Aorta (tissue), 5 donors: ENCODE results near the gene LAMTOR1. TPM values are rescaled to one million over a fixed set of nuclear protein-coding genes. Genes with fewer than 3 reads are reported as not detected.
"Not testable (repeated sequence)": the region's sequence is repeated elsewhere in the genome, so short reads cannot be mapped to it uniquely, and the experiment has no call there.

Experiments
- ATAC-seq: fragments of 200-7000 bp; cut with Tn5 transposase; one replicate; pipeline ENCODE4 v1.9.1; 2022; ENCODE audit warnings: moderate library complexity; ENCODE audit not compliant: low FRiP score
- DNase-seq, 2 donors: peaks; one replicate each; pipeline ENCODE4 v3.0.0-alpha.2; 2020
- H3K27ac ChIP-seq, 2 donors: one replicate each; pipeline ENCODE4 v1.5.1; 2013; ENCODE audit warnings: low read length in 2 of 2, mild to moderate bottlenecking in 2 of 2, moderate library complexity in 2 of 2, control low read depth in 1 of 2, inconsistent platforms in 1 of 2, low read depth in 1 of 2
- H3K27me3 ChIP-seq, 2 donors: one replicate each; pipeline ENCODE4 v1.6.1; 2013; ENCODE audit warnings: control low read depth in 1 of 2, low read length in 1 of 2, mild to moderate bottlenecking in 1 of 2, moderate library complexity in 1 of 2; ENCODE audit not compliant: insufficient read depth in 2 of 2, control insufficient read depth in 1 of 2
- H3K36me3 ChIP-seq, 2 donors: one replicate each; pipeline ENCODE4 v1.6.1; 2013; ENCODE audit warnings: control low read depth in 1 of 2, low read length in 1 of 2, mild to moderate bottlenecking in 1 of 2; ENCODE audit not compliant: insufficient read depth in 2 of 2, control insufficient read depth in 1 of 2
- H3K4me1 ChIP-seq, 2 donors: one replicate each; pipeline ENCODE4 v1.6.1; 2013; ENCODE audit warnings: low read length in 2 of 2, control low read depth in 1 of 2, mild to moderate bottlenecking in 1 of 2, moderate library complexity in 1 of 2; ENCODE audit not compliant: insufficient read depth in 2 of 2, control insufficient read depth in 1 of 2
- H3K4me3 ChIP-seq, 2 donors: one replicate each; pipeline ENCODE4 v1.5.1; 2013; ENCODE audit warnings: low read length in 2 of 2, control low read depth in 1 of 2, mild to moderate bottlenecking in 1 of 2
- H3K9me3 ChIP-seq: one replicate; pipeline ENCODE4 v1.6.1; 2013; ENCODE audit warnings: mild to moderate bottlenecking, low read length; ENCODE audit not compliant: control insufficient read depth
- WGBS, 2 donors: extraction: QIAGEN DNeasy Blood & Tissue Kit; methylation state at CpG; one replicate each; pipeline ENCODE4 v1.1.7; 2013; 5-methylcytosine and 5-hydroxymethylcytosine counted together
- intact Hi-C, 2 donors: fragments of 100-400 bp; cut with DNase I; formaldehyde crosslinking; loops; one replicate each; pipeline versions ENCODE4 v1.14.2 to v1.15.0; 2022
- polyA plus RNA-seq, 2 donors: library from polyadenylated mRNA; stranded (reverse); fragments of 200-250 nt; gene quantifications; one replicate each; pipeline ENCODE4 v1.2.3, GENCODE V29; 2013
- total RNA-seq, 2 donors: library from RNA; stranded (reverse); fragmentation: NEBNext Ultra II Directional; extraction: Animal tissue kit (Norgen Biotek cat#: 25700); gene quantifications; one replicate each; pipeline ENCODE4 v1.2.1, GENCODE V29; 2021
- donor health status: healthy with polysubstance abuse.
- donor health status: Bipolar disorder and iron deficiency.
- donor health status: DM: no; HTN: no; CAD: no.
- donor health status: DM: no; HTN: no; CAD: no.
- donor health status: DM: yes; HTN: yes; CAD: no.

Gene LAMTOR1
- total and polyA plus RNA-seq, 4 donors: 61.1 to 160 (median 81.4) TPM

DNA sequence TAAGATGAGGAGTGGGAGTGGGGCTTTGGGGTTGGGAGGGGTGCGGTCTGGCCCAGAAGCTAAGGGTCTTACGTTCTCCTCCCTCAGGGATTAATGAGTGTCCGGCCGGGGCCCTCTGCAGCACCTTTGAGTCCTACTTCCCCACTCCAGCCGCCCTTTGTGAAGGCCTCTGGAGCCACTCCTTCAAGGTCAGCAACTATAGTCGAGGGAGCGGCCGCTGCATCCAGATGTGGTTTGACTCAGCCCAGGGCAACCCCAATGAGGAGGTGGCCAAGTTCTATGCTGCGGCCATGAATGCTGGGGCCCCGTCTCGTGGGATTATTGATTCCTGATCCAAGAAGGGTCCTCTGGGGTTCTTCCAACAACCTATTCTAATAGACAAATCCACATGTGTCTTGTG, 36.4 kb upstream of the LAMTOR1 start:
- Histone ChIP-seq H3K9me3 (no peaks in the 10 kb centered on the region), H3K27ac (no peak overlapping the region), H3K27me3 (no peaks in the 10 kb centered on the region), H3K4me3 (no peak overlapping the region), H3K36me3 (no peaks in the 10 kb centered on the region), H3K4me1 (no peaks in the 10 kb centered on the region)
- 92 to 96% methylated on average over 8 to 11 of the region's 11 CpGs for WGBS, 2 donors
- intact Hi-C loops: no loop called here
- DNase-seq: no peak
- ATAC-seq: no peak

DNA sequence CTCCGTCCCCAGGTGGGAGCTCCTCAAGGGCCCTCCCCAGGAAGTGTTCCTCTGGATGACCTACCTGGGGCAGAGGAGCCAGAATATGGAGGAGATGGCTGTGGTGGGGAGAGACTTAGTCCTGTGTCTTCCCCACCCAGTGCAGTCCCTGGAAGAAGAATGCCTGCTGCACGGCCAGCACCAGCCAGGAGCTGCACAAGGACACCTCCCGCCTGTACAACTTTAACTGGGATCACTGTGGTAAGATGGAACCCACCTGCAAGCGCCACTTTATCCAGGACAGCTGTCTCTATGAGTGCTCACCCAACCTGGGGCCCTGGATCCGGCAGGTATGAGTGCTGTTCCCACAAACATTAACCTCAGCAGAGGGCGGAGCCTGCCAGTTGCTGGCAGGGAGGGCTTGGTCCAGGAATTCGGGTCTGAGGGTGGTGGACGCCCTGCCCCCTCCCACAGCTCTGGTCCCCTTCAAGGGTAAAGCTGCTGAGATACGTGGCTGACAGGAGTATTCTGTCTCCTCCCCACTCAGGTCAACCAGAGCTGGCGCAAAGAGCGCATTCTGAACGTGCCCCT, 35.8 kb upstream of the LAMTOR1 start:
- DNase-seq (no peak), ATAC-seq (no peak)
- H3K9me3 ChIP-seq: no peaks in the 10 kb centered on the region
- H3K4me1 ChIP-seq: no peaks in the 10 kb centered on the region
- no peaks in the 10 kb centered on the region for H3K36me3 ChIP-seq
- no peak overlapping the region for H3K4me3 ChIP-seq
- no peak overlapping the region for H3K27ac ChIP-seq
- no peaks in the 10 kb centered on the region for H3K27me3 ChIP-seq
- WGBS, 2 donors: 86 to 88% methylated on average over 10 to 12 of the region's 12 CpGs
- intact Hi-C loops: no loop called here

DNA sequence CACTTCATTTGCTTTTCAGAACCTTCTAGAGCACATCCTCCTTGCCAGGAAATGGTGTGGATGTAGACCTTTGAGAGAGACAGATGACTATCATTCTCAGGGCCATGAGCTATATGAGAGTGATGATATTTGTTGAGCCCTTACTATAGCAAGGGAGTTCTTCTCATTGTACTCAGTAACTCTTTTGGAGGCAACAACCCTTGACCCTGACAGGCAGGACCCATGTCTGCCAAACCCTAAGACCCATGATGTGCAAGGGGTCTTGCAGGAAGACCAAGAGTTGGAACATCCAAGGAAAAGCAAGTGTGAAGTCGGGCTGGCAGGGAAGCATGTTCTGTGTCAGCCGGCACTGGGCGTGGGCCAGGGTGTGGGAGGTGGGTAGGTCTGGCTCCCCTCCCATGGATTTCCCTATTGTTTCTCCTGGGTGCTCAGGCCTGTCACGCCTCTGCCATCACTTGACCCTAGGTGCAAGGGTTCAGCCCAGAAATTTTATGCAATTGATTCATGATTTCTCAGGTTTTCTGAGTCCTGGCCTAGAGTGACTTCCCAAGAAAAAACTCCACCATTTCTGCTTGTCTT, 33.7 kb upstream of the LAMTOR1 start:
- intact Hi-C loops: no loop called here
- Histone ChIP-seq H3K36me3 (no peaks in the 10 kb centered on the region), H3K4me1 (no peaks in the 10 kb centered on the region), H3K27ac (no peak overlapping the region), H3K9me3 (no peaks in the 10 kb centered on the region), H3K4me3 (no peak overlapping the region), H3K27me3 (peaks cover 0 to 1% of the 10 kb centered on the region in 2 donors)
- DNase-seq (no peak), ATAC-seq (no peak)
- 87 to 91% methylated on average over 4 of the region's 4 CpGs for WGBS, 2 donors

DNA sequence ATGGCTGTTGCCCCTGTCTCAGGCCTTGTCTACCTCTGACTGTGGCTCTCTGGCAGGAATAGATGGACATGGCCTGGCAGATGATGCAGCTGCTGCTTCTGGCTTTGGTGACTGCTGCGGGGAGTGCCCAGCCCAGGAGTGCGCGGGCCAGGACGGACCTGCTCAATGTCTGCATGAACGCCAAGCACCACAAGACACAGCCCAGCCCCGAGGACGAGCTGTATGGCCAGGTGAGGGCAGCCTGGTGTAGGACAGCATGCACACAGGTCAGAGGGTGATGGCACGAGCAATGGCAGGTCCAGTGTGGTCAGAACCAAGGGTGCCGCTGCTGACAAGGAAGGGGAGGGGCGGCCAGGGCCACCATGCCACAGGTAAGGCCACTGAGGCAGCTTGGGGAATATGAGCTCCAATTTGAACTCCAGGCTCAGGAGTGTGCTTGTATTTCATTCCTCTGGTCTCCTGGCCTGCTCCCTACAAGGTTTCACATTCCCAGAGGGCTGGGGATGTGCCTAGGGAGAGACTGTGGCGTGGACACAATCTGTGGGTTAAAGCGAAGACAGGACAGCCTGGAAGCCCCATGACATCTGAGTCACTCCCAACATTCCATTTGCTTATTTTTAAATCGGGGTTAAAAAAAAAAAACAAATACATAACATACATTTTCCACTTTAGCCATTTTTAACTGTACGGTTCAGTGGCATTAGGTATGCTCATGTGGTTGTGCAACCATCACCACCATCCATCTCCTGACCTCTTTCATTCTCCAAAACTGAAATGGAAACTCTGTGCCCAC, 33.0 kb upstream of the LAMTOR1 start:
- H3K4me3 ChIP-seq: no peak overlapping the region
- intact Hi-C loops: no loop called here
- ATAC-seq: no peak
- WGBS, 2 donors: 87 to 88% methylated on average over 14 of the region's 14 CpGs
- peaks cover 0 to 1% of the 10 kb centered on the region in 2 donors for H3K27me3 ChIP-seq
- H3K9me3 ChIP-seq: no peaks in the 10 kb centered on the region
- DNase-seq: no peak
- no peak overlapping the region for H3K27ac ChIP-seq
- no peaks in the 10 kb centered on the region for H3K4me1 ChIP-seq
- no peaks in the 10 kb centered on the region for H3K36me3 ChIP-seq

DNA sequence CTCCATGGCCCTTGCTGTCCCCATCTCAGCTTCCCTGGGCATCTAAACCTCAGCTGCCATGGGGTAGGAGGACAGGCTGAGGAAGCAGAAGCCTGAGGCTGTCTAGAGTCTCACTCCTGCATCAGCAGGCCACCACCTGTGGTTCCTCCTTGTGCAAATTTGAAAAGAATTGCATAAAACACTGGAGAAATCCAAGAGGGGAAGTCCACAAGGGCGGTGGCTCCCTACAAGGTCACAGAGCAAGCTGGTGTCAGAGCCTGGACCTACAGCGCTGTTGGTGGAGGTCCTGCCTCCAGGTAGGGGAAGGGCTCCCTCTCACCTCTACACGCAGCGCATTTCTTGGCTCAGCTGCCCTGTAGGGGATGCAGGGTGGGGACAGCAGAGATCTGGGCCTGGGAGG, 32.4 kb upstream of the LAMTOR1 start, which contains the start of gene FOLR3:
Gene FOLR3, plus strand, starts transcription at position 253 of the 400 bp plus-strand sequence. CDS start 228 bp downstream, outside the sequence.
- 81 to 94% methylated on average over 4 of the region's 4 CpGs for WGBS, 2 donors
- intact Hi-C loops, H3K4me1 ChIP-seq, H3K9me3 ChIP-seq, ATAC-seq, H3K27me3 ChIP-seq, H3K27ac ChIP-seq, DNase-seq, H3K4me3 ChIP-seq, H3K36me3 ChIP-seq: not testable (repeated sequence)

DNA sequence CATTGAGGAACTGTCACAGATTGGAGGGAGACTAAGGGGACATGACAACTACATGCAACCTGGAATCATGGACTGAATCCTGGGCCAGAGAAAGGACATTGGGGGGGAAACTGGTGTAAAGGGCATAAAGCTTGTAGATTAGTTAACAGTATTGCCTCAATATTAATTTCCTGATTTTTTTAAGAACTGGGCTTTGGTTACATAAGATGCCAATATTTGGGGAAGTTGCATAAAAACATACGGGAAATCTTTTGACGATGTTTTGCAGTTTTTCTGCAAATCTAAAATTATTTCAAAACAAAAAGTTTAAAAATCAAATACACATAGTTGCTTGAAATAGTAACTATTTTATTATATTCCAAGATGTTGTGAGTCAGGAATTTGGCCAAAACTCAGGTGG, 29.5 kb upstream of the LAMTOR1 start:
- peaks cover 0 to 1% of the 10 kb centered on the region in 2 donors for H3K27me3 ChIP-seq
- 80 to 85% methylated on average over 2 of the region's 2 CpGs for WGBS, 2 donors
- intact Hi-C loops: no loop called here
- DNase-seq (no peak), ATAC-seq (no peak)
- H3K36me3 ChIP-seq: no peaks in the 10 kb centered on the region
- H3K4me1 ChIP-seq: no peaks in the 10 kb centered on the region
- no peak overlapping the region for H3K27ac ChIP-seq
- no peak overlapping the region for H3K4me3 ChIP-seq
- H3K9me3 ChIP-seq: no peaks in the 10 kb centered on the region

DNA sequence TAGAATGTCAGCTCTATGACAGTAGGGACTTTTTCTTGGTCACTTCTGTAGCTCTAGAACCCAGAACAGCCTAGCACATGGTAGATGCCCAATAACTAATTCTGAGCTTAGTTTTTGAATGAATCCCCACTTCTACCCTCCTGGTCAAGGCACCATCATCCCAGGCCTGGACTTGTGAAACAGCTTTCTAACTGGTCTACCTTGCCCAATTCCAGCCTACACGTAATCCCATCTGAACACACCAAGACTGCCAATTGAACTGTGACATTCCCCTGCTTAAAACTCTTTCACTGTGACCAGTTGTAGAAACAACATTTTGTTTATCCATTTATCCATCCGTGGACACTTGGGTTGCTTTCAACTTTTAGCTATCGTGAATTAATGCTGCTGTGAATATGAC, 26.3 kb upstream of the LAMTOR1 start:
- intact Hi-C loops: no loop called here
- no peak for DNase-seq
- 84 to 91% methylated on average over 3 of the region's 3 CpGs for WGBS, 2 donors

DNA sequence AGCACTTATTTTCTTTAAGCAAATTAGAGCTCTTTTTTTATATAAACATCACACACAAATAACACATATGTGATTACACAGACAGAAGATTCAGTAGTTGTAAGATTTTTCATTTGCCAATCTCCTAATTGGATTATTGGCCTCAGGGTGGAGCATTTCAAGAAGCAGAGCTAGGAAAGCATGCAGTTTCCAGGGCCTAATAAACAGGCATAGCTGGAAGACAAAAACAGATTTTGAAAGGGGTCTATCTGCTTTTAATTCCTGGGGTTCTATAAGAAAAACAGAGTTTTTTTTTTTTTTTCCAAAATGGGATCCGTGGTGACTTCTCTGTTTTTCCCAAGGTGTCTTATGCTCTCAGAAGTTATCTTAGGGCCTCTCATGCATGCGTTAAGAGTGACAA, 24.8 kb upstream of the LAMTOR1 start:
- H3K9me3 ChIP-seq: no peaks in the 10 kb centered on the region
- H3K4me1 ChIP-seq: no peaks in the 10 kb centered on the region
- 59 to 66% methylated on average over 2 of the region's 2 CpGs for WGBS, 2 donors
- no peak overlapping the region for H3K4me3 ChIP-seq
- no peak overlapping the region for H3K27ac ChIP-seq
- H3K36me3 ChIP-seq: no peaks in the 10 kb centered on the region
- DNase-seq (no peak), ATAC-seq (no peak)
- H3K27me3 ChIP-seq: peaks cover 0 to 1% of the 10 kb centered on the region in 2 donors
- intact Hi-C loops: no loop called here

More for the DNA sequence above, 26.3 kb upstream of the LAMTOR1 start:
- H3K36me3 ChIP-seq: no peaks in the 10 kb centered on the region
- H3K27me3 ChIP-seq: peaks cover 0 to 1% of the 10 kb centered on the region in 2 donors
- no peaks in the 10 kb centered on the region for H3K9me3 ChIP-seq
- ATAC-seq: no peak
- no peak overlapping the region for H3K27ac ChIP-seq
- H3K4me1 ChIP-seq: no peaks in the 10 kb centered on the region
- H3K4me3 ChIP-seq: no peak overlapping the region

DNA sequence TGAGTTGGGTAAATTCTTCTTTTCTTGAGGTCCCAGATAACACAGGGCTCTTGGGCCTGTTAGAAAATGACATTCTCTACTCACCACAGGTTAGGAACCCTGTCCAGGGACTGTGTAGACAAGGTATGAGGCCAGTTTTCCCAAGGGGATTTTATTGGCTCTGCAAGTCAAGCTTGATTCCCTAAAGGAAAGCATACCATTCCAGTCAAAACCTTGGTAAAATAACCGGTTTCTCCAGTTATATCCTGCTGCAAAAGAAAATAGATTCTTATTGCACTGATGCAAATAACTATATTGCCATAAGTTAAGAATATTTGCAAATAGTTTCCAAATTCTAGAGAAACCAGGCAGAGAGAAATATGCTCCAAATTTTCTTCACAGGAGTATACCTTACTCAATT, 22.9 kb upstream of the LAMTOR1 start:
- DNase-seq (no peak), ATAC-seq (no peak)
- Histone ChIP-seq H3K27ac (no peak overlapping the region), H3K27me3 (peaks cover 0 to 2% of the 10 kb centered on the region in 2 donors), H3K9me3 (no peaks in the 10 kb centered on the region), H3K36me3 (no peaks in the 10 kb centered on the region), H3K4me3 (no peak overlapping the region), H3K4me1 (no peaks in the 10 kb centered on the region)
- 38% methylated on average over 1 of the region's 1 CpG for WGBS, 2 donors
- intact Hi-C loops: no loop called here
